T-cell (primary cell): ENCODE results near the gene STT3B. TPM values are rescaled to one million over a fixed set of nuclear protein-coding genes. Genes with fewer than 3 reads are reported as not detected.

Experiments used
- ATAC-seq, 4 experiments: fragments of 200-7000 bp in 3 of 4; fragments of 150-1000 bp in 1 of 4; cut with Tn5 transposase; replicated peaks in 1 of 4; 1 replicate in 3 of 4; 2 replicates in 1 of 4; pipeline ENCODE4 v1.10.0; 2021; ENCODE audit warnings: moderate library complexity in 3 of 4, mild to moderate bottlenecking in 2 of 4, moderate number of reproducible peaks in 1 of 4
- CTCF ChIA-PET, 2 donors: fragments of 300-600 bp; sonication (Branson Sonifier 250); formaldehyde crosslinking; loops; one replicate each; lab custom pipeline; 2022; ENCODE audit warnings: antibody characterized with exemption in 2 of 2; lab: Charles Lee
- POLR2A ChIA-PET, 2 donors: fragments of 300-600 bp; sonication (Branson Sonifier 250); formaldehyde crosslinking; loops; one replicate each; lab custom pipeline; 2022; ENCODE audit warnings: antibody characterized with exemption in 2 of 2; lab: Charles Lee
- DNase-seq, 35 experiments: peaks; one replicate each; pipeline versions ENCODE4 v3.0.0 to v3.0.0-alpha.2; 2013 to 2023
- H3K27ac ChIP-seq: one replicate; pipeline ENCODE4 v1.5.1; 2013; ENCODE audit warnings: low read length
- H3K27me3 ChIP-seq, 2 experiments: replicated peaks in 1 of 2; 1 replicate in 1 of 2; 2 replicates in 1 of 2; pipeline versions ENCODE4 v1.6.1 to v1.7.0; 2013; ENCODE audit warnings: low read length in 1 of 2, mixed read lengths in 1 of 2; ENCODE audit not compliant: control insufficient read depth in 2 of 2, insufficient read depth in 2 of 2; ENCODE audit errors: extremely low read depth in 1 of 2
- H3K36me3 ChIP-seq, 2 donors: 1 replicate in 1 of 2; 2 replicates in 1 of 2; pipeline versions ENCODE4 v1.6.1 to v1.7.0; 2013; ENCODE audit warnings: low read length in 1 of 2; ENCODE audit not compliant: control insufficient read depth in 2 of 2, insufficient read depth in 1 of 2; ENCODE audit errors: extremely low read depth in 1 of 2
- H3K4me1 ChIP-seq, 2 experiments: 1 replicate in 1 of 2; 2 replicates in 1 of 2; pipeline versions ENCODE4 v1.6.1 to v1.7.0; 2013; ENCODE audit warnings: low read length in 2 of 2, mixed read lengths in 1 of 2; ENCODE audit not compliant: insufficient read depth in 2 of 2, control insufficient read depth in 1 of 2; ENCODE audit errors: extremely low read depth in 1 of 2
- H3K4me3 ChIP-seq, 2 donors: 1 replicate in 1 of 2; 2 replicates in 1 of 2; pipeline versions ENCODE4 v1.5.1 to v1.7.0; 2013; ENCODE audit warnings: mild to moderate bottlenecking in 2 of 2, low read length in 1 of 2, moderate library complexity in 1 of 2; ENCODE audit not compliant: control insufficient read depth in 1 of 2; ENCODE audit errors: extremely low read depth in 1 of 2
- H3K9me3 ChIP-seq: 2 replicates; pipeline ENCODE4 v1.7.0; 2013
- H3K27ac Mint-ChIP-seq, 2 donors: one replicate each; pipeline ENCODE4 v1.8.0; 2020 to 2021; ENCODE audit warnings: mild to moderate bottlenecking in 2 of 2, mixed read lengths in 2 of 2
- H3K27me3 Mint-ChIP-seq, 2 donors: one replicate each; pipeline ENCODE4 v1.8.0; 2021 to 2022; ENCODE audit warnings: mixed read lengths in 2 of 2
- H3K36me3 Mint-ChIP-seq: one replicate; pipeline ENCODE4 v1.8.0; 2021; ENCODE audit warnings: mixed read lengths
- H3K4me1 Mint-ChIP-seq, 3 donors: one replicate each; pipeline ENCODE4 v1.8.0; 2020 to 2022; ENCODE audit warnings: mixed read lengths in 3 of 3, mild to moderate bottlenecking in 1 of 3
- H3K4me3 Mint-ChIP-seq, 3 donors: one replicate each; pipeline ENCODE4 v1.8.0; 2020 to 2022; ENCODE audit warnings: mild to moderate bottlenecking in 3 of 3, mixed read lengths in 3 of 3, moderate library complexity in 3 of 3
- H3K9me3 Mint-ChIP-seq, 3 donors: one replicate each; pipeline ENCODE4 v1.8.0; 2020 to 2022; ENCODE audit warnings: mixed read lengths in 3 of 3
- WGBS: methylation state at CpG from one replicate; pipeline ENCODE4 v1.1.5; 2013; ENCODE audit warnings: missing lambda C conversion rate; ENCODE audit not compliant: insufficient coverage; 5-methylcytosine and 5-hydroxymethylcytosine counted together
- total RNA-seq, 35 experiments: library from RNA in 6 of 35; stranded (reverse) in 6 of 35; fragments of 120-200 nt in 1 of 35; gene quantifications; one replicate each; pipeline versions ENCODE4 v1.2.1 to v1.2.4 and lab custom pipeline; 2013 to 2026

The STT3B gene
- total RNA-seq, 5 donors from 2014 or later (not counting 1 experiment from before 2014, with no cell fraction given), result 92.1 to 160 (median 110) TPM

DNA sequence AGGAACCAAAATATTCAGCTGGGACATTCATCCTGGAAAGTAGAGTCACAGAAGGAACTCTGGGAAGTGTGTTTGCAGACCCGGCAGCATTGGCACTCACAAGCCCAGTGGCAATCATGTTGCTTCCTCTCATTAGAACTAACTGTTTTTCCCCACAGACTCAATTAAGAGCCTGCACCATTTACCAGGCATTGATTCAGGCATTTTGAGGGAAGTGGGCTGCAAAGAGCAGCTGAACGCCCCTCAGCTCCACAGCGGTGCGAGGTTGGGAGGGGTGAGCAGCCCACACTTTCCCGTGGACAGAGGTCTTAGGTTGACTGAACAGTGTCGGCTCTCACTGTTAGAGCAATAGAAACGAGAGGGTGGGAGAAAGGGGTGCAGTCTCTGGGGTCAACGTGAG is 143.8 kb downstream of the STT3B start:
- H3K36me3 Mint-ChIP-seq, result no peaks in the 10 kb centered on the region
- no peaks in the 10 kb centered on the region for H3K4me1 ChIP-seq
- no peaks in the 10 kb centered on the region for H3K27me3 ChIP-seq
- no peaks in the 10 kb centered on the region for H3K9me3 ChIP-seq
- WGBS, result 93% methylated on average over 5 of the region's 8 CpGs
- H3K4me3 Mint-ChIP-seq, result no peak overlapping the region
- no peaks in the 10 kb centered on the region for H3K9me3 Mint-ChIP-seq
- no peak for ATAC-seq
- H3K27ac Mint-ChIP-seq, result no peak overlapping the region
- H3K4me3 ChIP-seq, result no peak overlapping the region
- ChIA-PET CTCF (interaction anchor here in 1 of 2 donors (0.7 kb wide), 1 partner anchor 538 kb away, joined by 4 read pairs; no protein-coding TSS in a partner anchor), POLR2A (no interaction called here)
- H3K27me3 Mint-ChIP-seq, result peaks cover 0 to 1% of the 10 kb centered on the region in 2 donors
- no peak overlapping the region for H3K27ac ChIP-seq
- no peak for DNase-seq
- H3K36me3 ChIP-seq, result no peaks in the 10 kb centered on the region
- H3K4me1 Mint-ChIP-seq, result no peaks in the 10 kb centered on the region

DNA sequence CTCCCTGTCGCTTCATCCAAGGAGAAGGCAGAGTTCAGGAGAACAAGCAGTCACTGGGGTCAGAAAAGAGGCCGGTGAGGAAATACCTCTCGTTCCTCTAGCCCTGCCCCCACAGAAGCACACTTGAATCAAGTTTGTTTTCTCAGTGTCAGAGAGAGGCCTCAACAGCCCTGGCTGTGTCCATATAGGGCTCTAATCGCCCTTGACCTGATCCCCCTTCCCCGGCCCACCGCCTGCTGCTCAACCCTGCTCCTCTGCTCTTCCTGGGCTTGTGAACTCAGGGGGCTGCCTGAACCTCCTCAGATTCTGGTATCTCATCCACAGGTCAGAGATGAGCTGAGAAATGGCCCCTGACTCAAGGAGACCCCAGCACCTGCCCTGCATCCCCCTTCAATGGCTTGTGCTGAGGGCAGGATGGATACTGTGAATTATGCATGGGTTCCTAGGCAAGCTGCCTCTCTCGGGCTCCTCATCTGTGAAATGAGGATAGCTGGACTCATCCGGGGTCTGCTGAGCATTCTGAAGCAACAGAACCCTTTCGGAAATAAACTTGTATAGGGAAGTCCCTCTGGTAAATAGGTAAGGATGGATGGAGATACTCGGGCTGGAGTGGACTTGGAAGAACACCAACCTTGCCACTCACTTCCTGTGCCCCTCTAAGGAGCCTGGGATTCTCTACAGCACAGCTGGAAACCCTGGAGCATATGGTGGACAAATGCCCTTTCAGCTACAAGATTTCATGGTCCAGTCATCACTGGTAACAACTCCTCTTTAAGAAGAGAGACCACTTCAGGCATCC is 147.5 kb downstream of the STT3B start:
- CTCF ChIA-PET, result no interaction called here

More for the DNA sequence above, 147.5 kb downstream of the STT3B start:
- no peaks in the 10 kb centered on the region for H3K4me1 Mint-ChIP-seq
- no peaks in the 10 kb centered on the region for H3K36me3 ChIP-seq
- no peak overlapping the region for H3K27ac ChIP-seq
- WGBS, result 82% methylated on average over 7 of the region's 10 CpGs
- no peak overlapping the region for H3K4me3 ChIP-seq
- H3K27me3 Mint-ChIP-seq, result peaks cover 0 to 4% of the 10 kb centered on the region in 2 donors
- no peaks in the 10 kb centered on the region for H3K9me3 ChIP-seq
- no peaks in the 10 kb centered on the region for H3K36me3 Mint-ChIP-seq
- no peaks in the 10 kb centered on the region for H3K9me3 Mint-ChIP-seq
- ATAC-seq (no peak), DNase-seq (no peak)
- POLR2A ChIA-PET, result no interaction called here
- no peaks in the 10 kb centered on the region for H3K27me3 ChIP-seq
- no peak overlapping the region for H3K4me3 Mint-ChIP-seq
- no peaks in the 10 kb centered on the region for H3K4me1 ChIP-seq
- no peak overlapping the region for H3K27ac Mint-ChIP-seq
